GM12878 (cell line): Measurements from ENCODE around the gene C2. TPM values are rescaled to one million over a fixed set of nuclear protein-coding genes. Genes with fewer than 3 reads are reported as not detected.
A peak's percentile ranks its signal among the peaks of the same experiment; 100 is the strongest.

Experiments used
- ATAC-seq: fragments of 200-7000 bp; cut with Tn5 transposase; 3 replicates; pipeline ENCODE4 v1.9.1; 2020; ENCODE audit warnings: mild to moderate bottlenecking, moderate library complexity
- BruUV-seq: library from RNA; stranded (reverse); fragments of 400-500 nt; replicated peaks from 2 replicates; lab custom pipeline; 2021; lab: Mats Ljungman, UMichigan
- CTCF ChIA-PET: fragments of 300-600 bp; sonication (Branson Sonifier 250); formaldehyde crosslinking; extraction: SDS; loops from one replicate; lab custom pipeline; 2021; ENCODE audit warnings: inconsistent platforms; lab: Yijun Ruan, JAX
- POLR2A ChIA-PET: fragments of 350-600 bp; formaldehyde crosslinking; extraction: SDS; loops from one replicate; lab custom pipeline; 2021; ENCODE audit warnings: inconsistent platforms; lab: Charles Lee
- RAD21 ChIA-PET: fragments of 300-600 bp; sonication (Branson Sonifier 250); formaldehyde crosslinking; loops from one replicate; lab custom pipeline; 2023; ENCODE audit warnings: antibody characterized with exemption; ENCODE audit not compliant: unreplicated experiment; lab: Charles Lee
- SMC1A ChIA-PET: fragments of 300-600 bp; sonication (Branson Sonifier 250); formaldehyde crosslinking; loops from one replicate; lab custom pipeline; 2023; ENCODE audit not compliant: unreplicated experiment, uncharacterized antibody; lab: Charles Lee
- DNase-seq: peaks from one replicate; pipeline ENCODE4 v3.0.0-alpha.2; 2011; ENCODE audit warnings: low read depth, low spot score
- FAIRE-seq: peaks from 3 replicates; lab custom pipeline; 2011; peaks lifted over from hg19 to GRCh38; lab: Jason Lieb, UNC
- H2AFZ ChIP-seq: 2 replicates; pipeline ENCODE4 v1.6.0; 2011; ENCODE audit warnings: low read depth, low read length, control low read depth; ENCODE audit not compliant: control insufficient read depth
- H3K27ac ChIP-seq: 2 replicates; pipeline ENCODE4 v1.5.1; 2011; ENCODE audit warnings: control low read depth; ENCODE audit not compliant: control insufficient read depth, insufficient read depth
- H3K27me3 ChIP-seq, 2 experiments: replicated peaks in 1 of 2; 2 replicates each; pipeline versions ENCODE4 v1.6.0 to v1.6.1; 2011; ENCODE audit warnings: low read length in 1 of 2; ENCODE audit not compliant: control insufficient read depth in 2 of 2, insufficient read depth in 2 of 2
- H3K36me3 ChIP-seq, 2 experiments: 2 replicates each; pipeline ENCODE4 v1.5.1; 2011; ENCODE audit warnings: low read length in 1 of 2; ENCODE audit not compliant: control insufficient read depth in 2 of 2, insufficient read depth in 2 of 2
- H3K4me1 ChIP-seq: 2 replicates; pipeline ENCODE4 v1.6.1; 2011; ENCODE audit warnings: mild to moderate bottlenecking, low read length, moderate library complexity, mixed read lengths; ENCODE audit not compliant: control insufficient read depth, insufficient read depth
- H3K4me2 ChIP-seq: 2 replicates; pipeline ENCODE4 v1.6.0; 2011; ENCODE audit warnings: control low read depth; ENCODE audit not compliant: control insufficient read depth, insufficient read depth
- H3K4me3 ChIP-seq: fragments of 200-600 bp; sonication (generic); 2 replicates; pipeline ENCODE4 v1.5.1; 2016
- H3K79me2 ChIP-seq: 2 replicates; pipeline ENCODE4 v1.6.0; 2011; ENCODE audit warnings: low read length; ENCODE audit not compliant: control insufficient read depth, insufficient read depth
- H3K9ac ChIP-seq: 2 replicates; pipeline ENCODE4 v1.8.0; 2011; ENCODE audit warnings: low read length, control low read depth, mixed read lengths; ENCODE audit not compliant: control insufficient read depth, insufficient read depth
- H3K9me3 ChIP-seq: replicated peaks from 3 replicates; pipeline ENCODE4 v1.5.1; 2011; ENCODE audit warnings: mild to moderate bottlenecking, low read length; ENCODE audit not compliant: control insufficient read depth, insufficient read depth
- H4K20me1 ChIP-seq: 2 replicates; pipeline ENCODE4 v1.6.0; 2011; ENCODE audit not compliant: control insufficient read depth, insufficient read depth
- GABPA ChIP-seq: IDR thresholded peaks from 2 replicates; pipeline ENCODE4 v1.6.1; 2014; ENCODE audit warnings: antibody characterized with exemption, low read depth, mild to moderate bottlenecking, inconsistent platforms
- HDAC6 ChIP-seq: fragments of 200-600 bp; sonication (generic); IDR thresholded peaks from one replicate; pipeline ENCODE4 v1.8.0; 2017; ENCODE audit warnings: antibody characterized with exemption; ENCODE audit not compliant: unreplicated experiment
- HDGF ChIP-seq: fragments of 450-650 bp; IDR thresholded peaks from 2 replicates; pipeline ENCODE4 v1.6.1; 2016; ENCODE audit warnings: antibody characterized with exemption
- JUND ChIP-seq: IDR thresholded peaks from 2 replicates; pipeline ENCODE4 v1.6.1; 2012; ENCODE audit warnings: low read depth, mild to moderate bottlenecking, low read length, improper control_type of control experiment, moderate library complexity
- NR2F1 ChIP-seq: fragments of 450-650 bp; conservative IDR thresholded peaks from 2 replicates; pipeline ENCODE4 v1.6.1; 2017; ENCODE audit warnings: mild to moderate bottlenecking
- PML ChIP-seq: IDR thresholded peaks from 2 replicates; pipeline ENCODE4 v1.6.1; 2012; ENCODE audit warnings: low read length, inconsistent platforms
- POLR2AphosphoS2 ChIP-seq: IDR thresholded peaks from 2 replicates; pipeline ENCODE4 v1.6.1; 2011; ENCODE audit warnings: low read depth, mild to moderate bottlenecking, low read length, improper control_type of control experiment, moderate library complexity
- SMARCA5 ChIP-seq: fragments of 450-650 bp; IDR thresholded peaks from 2 replicates; pipeline ENCODE4 v1.6.1; 2017; ENCODE audit warnings: mild to moderate bottlenecking
- SREBF1 ChIP-seq: IDR thresholded peaks from 2 replicates; pipeline ENCODE4 v1.6.1; 2012; ENCODE audit warnings: mild to moderate bottlenecking, low read length
- STAT3 ChIP-seq: IDR thresholded peaks from 2 replicates; pipeline ENCODE4 v1.6.1; 2011; ENCODE audit warnings: low read depth, low read length, improper control_type of control experiment
- SUZ12 ChIP-seq: fragments of 200-600 bp; sonication (generic); IDR thresholded peaks from one replicate; pipeline ENCODE4 v1.6.1; 2018; ENCODE audit warnings: antibody characterized with exemption, mild to moderate bottlenecking; ENCODE audit not compliant: unreplicated experiment
- ZNF217 ChIP-seq: fragments of 450-650 bp; IDR thresholded peaks from 2 replicates; pipeline ENCODE4 v1.6.1; 2017; ENCODE audit warnings: antibody characterized with exemption, mild to moderate bottlenecking
- ZZZ3 ChIP-seq: IDR thresholded peaks from 2 replicates; pipeline ENCODE4 v1.6.1; 2011; ENCODE audit warnings: low read depth; ENCODE audit not compliant: control insufficient read depth, insufficient read length
- WGBS: methylation state at CpG from one replicate; pipeline ENCODE4 v1.1.6; 2016; ENCODE audit warnings: low lambda C conversion rate; ENCODE audit not compliant: insufficient replicate concordance, insufficient coverage; ENCODE audit errors: missing lambda C conversion rate; 5-methylcytosine and 5-hydroxymethylcytosine counted together
- in situ Hi-C: fragments of 300-500 bp; cut with MboI; formaldehyde crosslinking; loops from 9 replicates; pipeline ENCODE4 v1.14.3; 2018; ENCODE audit warnings: mixed read lengths
- intact Hi-C: fragments of 100-400 bp; cut with micrococcal nuclease; formaldehyde crosslinking; loops from one replicate; pipeline ENCODE4 v1.14.2; 2022; ENCODE audit not compliant: unreplicated experiment
- polyA plus RNA-seq, 11 experiments: library from polyadenylated mRNA; depleted of rRNA in 4 of 11; unstranded in 6 of 11; stranded (reverse) in 5 of 11; fragments of >200 nt; fragmentation: Nextera tagmentation in 4 of 11; fragmentation: Illumina TruSeq in 1 of 11; extraction: Ambion mirVana in 4 of 11; extraction: Trizol in 1 of 11; gene quantifications; 1 replicate in 1 of 11; 2 replicates in 10 of 11; pipeline versions ENCODE4 v1.2.1 to v1.2.3, GENCODE V29; 2011 to 2016; ENCODE audit warnings: inconsistent platforms in 2 of 11, missing spikeins in 2 of 11, low read depth in 1 of 11
- total RNA-seq, 4 experiments: library from RNA; depleted of rRNA in 3 of 4; stranded (reverse); fragments of >200 nt in 3 of 4; fragmentation: Illumina TruSeq in 1 of 4; extraction: Trizol in 1 of 4; gene quantifications; 2 replicates each; pipeline versions ENCODE4 v1.2.1 to v1.2.3, GENCODE V29; 2013 to 2021
- TF ChIP-seq, protein P1 (sequence below): fragments of 150-350 bp; IDR thresholded peaks from 2 replicates; pipeline ENCODE4 v1.6.1; 2016; ENCODE audit warnings: low read depth, low read length
- TF ChIP-seq, protein P2 (sequence below): fragments of 450-650 bp; IDR thresholded peaks from 2 replicates; pipeline ENCODE4 v1.6.1; 2017; ENCODE audit warnings: mild to moderate bottlenecking

Gene C2
- total and polyA plus RNA-seq, 10 of the 15 experiments (the other 5 are each of a cell fraction or from before 2014, with no cell fraction given) = 0.06 to 0.97 (median 0.21) TPM; not detected in 5

DNA sequence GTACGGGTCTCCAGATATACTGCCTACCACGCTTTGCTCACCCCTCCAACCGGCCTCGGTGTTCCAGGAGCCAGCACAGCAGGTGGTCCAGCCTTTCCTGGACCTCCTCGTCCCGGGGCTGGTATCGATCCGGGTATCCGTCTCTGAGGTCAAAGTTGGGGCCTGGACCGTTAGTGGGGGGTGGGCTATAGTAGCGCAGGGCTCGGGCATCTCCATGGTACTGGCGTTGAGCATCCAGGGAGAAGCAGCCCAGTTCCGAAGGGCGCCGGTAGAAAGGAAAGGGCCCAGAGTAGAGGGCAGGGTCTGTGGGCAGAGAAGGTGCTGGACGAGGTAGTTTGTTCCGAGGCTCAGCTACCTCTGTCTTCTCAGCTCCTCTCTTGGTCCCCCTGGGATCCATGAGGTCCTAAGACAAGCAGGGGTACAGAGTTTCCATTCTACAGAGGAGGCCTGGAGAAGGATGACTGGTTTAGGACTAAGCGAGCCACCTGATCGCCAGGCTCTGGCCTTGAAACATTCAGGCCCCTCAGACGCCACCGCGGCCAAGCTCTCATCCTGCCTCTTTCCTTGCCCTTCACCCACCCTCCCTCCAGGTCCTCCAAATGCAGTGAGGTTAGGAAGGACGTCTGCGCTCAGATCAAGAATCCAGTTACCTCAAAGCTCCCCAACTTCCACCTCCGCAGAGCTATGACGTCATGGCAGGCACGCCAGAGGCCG, 43.9 kb downstream of the C2 start:
- Histone ChIP-seq H3K4me1 (peaks cover 13% of the 10 kb centered on the region), H3K9ac (peak overlapping the region; percentile 90), H4K20me1 (no peaks in the 10 kb centered on the region), H3K27ac (peak overlapping the region; percentile 99), H3K4me3 (peak overlapping the region; percentile 66), H3K79me2 (peaks cover 22% of the 10 kb centered on the region), H3K4me2 (peak overlapping the region; percentile 100), H3K36me3 (peaks cover 8 to 12% of the 10 kb centered on the region in 2 experiments; a peak in 3 of 4 replicates), H3K9me3 (no peaks in the 10 kb centered on the region), H3K27me3 (no peaks in the 10 kb centered on the region), H2AFZ (peak overlapping the region; percentile 99)
- ATAC-seq (no peak; the same call in 1 of the 3 replicates), FAIRE-seq (peak; percentile 84), DNase-seq (no peak)
- 27% methylated on average over 28 of the region's 29 CpGs for WGBS
- TSS peak; percentile 92 for BruUV-seq
- ChIA-PET POLR2A (interaction anchor here (0.5 to 4.3 kb wide), 5 partner anchors 14 to 424 kb away, joined by 3 to 48 read pairs (median 4); partner anchors contain the start of genes NELFE, NFKBIL1, SKIC2 and ZBTB12), RAD21 (interaction anchor here (0.7 to 1.9 kb wide), 9 partner anchors 13 to 309 kb away, joined by 3 to 11 read pairs (median 3); partner anchors contain the start of genes NELFE, NEU1 and SKIC2), SMC1A (interaction anchor here (1.0 to 1.8 kb wide), 3 partner anchors 12 to 69 kb away, joined by 3 to 17 read pairs (median 3); partner anchors contain the start of genes NELFE, SKIC2 and ZBTB12), CTCF (interaction anchor here (0.6 to 3.1 kb wide), 4 partner anchors 12 to 430 kb away, joined by 3 to 10 read pairs (median 4); partner anchors contain the start of genes NELFE and SKIC2)
- intact Hi-C loops = no loop called here
- in situ Hi-C loops = loop anchor here (10.0 kb wide), 1 partner anchor 63 kb away; the partner anchor contains the start of gene CYP21A2
- 0 out of 2 replicates have a peak, but pooled peaks have one; percentile 74 for TF ChIP-seq PML
- TF ChIP-seq POLR2AphosphoS2 = 0 out of 2 replicates have a peak, but pooled peaks have one; percentile 32
- TF ChIP-seq SMARCA5 = peak; percentile 72; the same call in 1 of the 2 replicates
- no peak for TF ChIP-seq STAT3
- no peak for TF ChIP-seq ZNF217
- no peak for TF ChIP-seq GABPA
- TF ChIP-seq, protein P1, sequence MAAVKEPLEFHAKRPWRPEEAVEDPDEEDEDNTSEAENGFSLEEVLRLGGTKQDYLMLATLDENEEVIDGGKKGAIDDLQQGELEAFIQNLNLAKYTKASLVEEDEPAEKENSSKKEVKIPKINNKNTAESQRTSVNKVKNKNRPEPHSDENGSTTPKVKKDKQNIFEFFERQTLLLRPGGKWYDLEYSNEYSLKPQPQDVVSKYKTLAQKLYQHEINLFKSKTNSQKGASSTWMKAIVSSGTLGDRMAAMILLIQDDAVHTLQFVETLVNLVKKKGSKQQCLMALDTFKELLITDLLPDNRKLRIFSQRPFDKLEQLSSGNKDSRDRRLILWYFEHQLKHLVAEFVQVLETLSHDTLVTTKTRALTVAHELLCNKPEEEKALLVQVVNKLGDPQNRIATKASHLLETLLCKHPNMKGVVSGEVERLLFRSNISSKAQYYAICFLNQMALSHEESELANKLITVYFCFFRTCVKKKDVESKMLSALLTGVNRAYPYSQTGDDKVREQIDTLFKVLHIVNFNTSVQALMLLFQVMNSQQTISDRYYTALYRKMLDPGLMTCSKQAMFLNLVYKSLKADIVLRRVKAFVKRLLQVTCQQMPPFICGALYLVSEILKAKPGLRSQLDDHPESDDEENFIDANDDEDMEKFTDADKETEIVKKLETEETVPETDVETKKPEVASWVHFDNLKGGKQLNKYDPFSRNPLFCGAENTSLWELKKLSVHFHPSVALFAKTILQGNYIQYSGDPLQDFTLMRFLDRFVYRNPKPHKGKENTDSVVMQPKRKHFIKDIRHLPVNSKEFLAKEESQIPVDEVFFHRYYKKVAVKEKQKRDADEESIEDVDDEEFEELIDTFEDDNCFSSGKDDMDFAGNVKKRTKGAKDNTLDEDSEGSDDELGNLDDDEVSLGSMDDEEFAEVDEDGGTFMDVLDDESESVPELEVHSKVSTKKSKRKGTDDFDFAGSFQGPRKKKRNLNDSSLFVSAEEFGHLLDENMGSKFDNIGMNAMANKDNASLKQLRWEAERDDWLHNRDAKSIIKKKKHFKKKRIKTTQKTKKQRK = no peak
- TF ChIP-seq HDGF = no peak
- peak; percentile 93 for TF ChIP-seq JUND
- TF ChIP-seq NR2F1 = no peak
- TF ChIP-seq, protein P2, sequence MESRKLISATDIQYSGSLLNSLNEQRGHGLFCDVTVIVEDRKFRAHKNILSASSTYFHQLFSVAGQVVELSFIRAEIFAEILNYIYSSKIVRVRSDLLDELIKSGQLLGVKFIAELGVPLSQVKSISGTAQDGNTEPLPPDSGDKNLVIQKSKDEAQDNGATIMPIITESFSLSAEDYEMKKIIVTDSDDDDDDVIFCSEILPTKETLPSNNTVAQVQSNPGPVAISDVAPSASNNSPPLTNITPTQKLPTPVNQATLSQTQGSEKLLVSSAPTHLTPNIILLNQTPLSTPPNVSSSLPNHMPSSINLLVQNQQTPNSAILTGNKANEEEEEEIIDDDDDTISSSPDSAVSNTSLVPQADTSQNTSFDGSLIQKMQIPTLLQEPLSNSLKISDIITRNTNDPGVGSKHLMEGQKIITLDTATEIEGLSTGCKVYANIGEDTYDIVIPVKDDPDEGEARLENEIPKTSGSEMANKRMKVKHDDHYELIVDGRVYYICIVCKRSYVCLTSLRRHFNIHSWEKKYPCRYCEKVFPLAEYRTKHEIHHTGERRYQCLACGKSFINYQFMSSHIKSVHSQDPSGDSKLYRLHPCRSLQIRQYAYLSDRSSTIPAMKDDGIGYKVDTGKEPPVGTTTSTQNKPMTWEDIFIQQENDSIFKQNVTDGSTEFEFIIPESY = 0 out of 2 replicates have a peak, but pooled peaks have one; percentile 9
- no peak for TF ChIP-seq HDAC6
- TF ChIP-seq SUZ12 = no peak
- TF ChIP-seq SREBF1 = no peak
- no peak for TF ChIP-seq ZZZ3
